GM12801 (cell line): ENCODE results near the gene FSD1.

Source experiments
- CTCF ChIP-seq: IDR thresholded peaks from one replicate; pipeline ENCODE4 v1.5.1; 2011; ENCODE audit warnings: control low read depth; ENCODE audit not compliant: insufficient read length; ENCODE audit errors: extremely low read depth

The FSD1 gene

GRCh38 chr19:4334929-4335570, 30.7 kb downstream of the FSD1 start:
- TF ChIP-seq CTCF, result no peak

GRCh38 chr19:4337906-4338440, 33.6 kb downstream of the FSD1 start:
- TF ChIP-seq CTCF, result no peak

- TF ChIP-seq CTCF, result no peak
These were observed 34.3 kb downstream of the FSD1 start, which contains the start of gene STAP2 for GRCh38 chr19:4338441-4339355. TSS of gene STAP2 (minus strand) at chr19:4338827. CDS start at chr19:4338753, 74 bp downstream.

GRCh38 chr19:4342314-4342614, 37.9 kb downstream of the FSD1 start:
- no peak for TF ChIP-seq CTCF

- TF ChIP-seq CTCF, result no peak
These were observed 38.4 kb downstream of the FSD1 start for GRCh38 chr19:4342615-4343369.

- no peak for TF ChIP-seq CTCF
These were observed 39.2 kb downstream of the FSD1 start, which contains the start of gene MPND for GRCh38 chr19:4343370-4344307. TSS of gene MPND (plus strand) at chr19:4343562. CDS start at chr19:4343594, 32 bp downstream.
